ENCODE measurements around the gene SLC6A16. TPM values are rescaled to one million over a fixed set of nuclear protein-coding genes. Genes with fewer than 3 reads are reported as not detected.

The SLC6A16 gene
- total RNA-seq, 1 experiment from 2014 or later, result 5.0 TPM

GRCh38 chr19:49336482-49337266, 11.7 kb upstream of the SLC6A16 start:
- H3K4me1 ChIP-seq (ENCODE audit: control insufficient read depth in 1 of 2, insufficient read depth in 2 of 2, low read length in 2 of 2), result peaks cover 0 to 6% of the 10 kb centered on the region in 2 experiments; a peak in 1 of 4 replicates
- no peak overlapping the region for H2AFZ ChIP-seq (ENCODE audit: low read depth, low read length, poor library complexity, severe bottlenecking)
- no peaks in the 10 kb centered on the region for H4K20me1 ChIP-seq (ENCODE audit: insufficient read depth)
- CTCF ChIA-PET, result no interaction called here
- DNase-seq (ENCODE audit: low read depth, low spot score) (no peak), ATAC-seq (no peak)
- RAD21 ChIA-PET (ENCODE audit: low non-redundant PET in 1 of 2, low total read pairs in 2 of 2, uncharacterized antibody in 2 of 2, unreplicated experiment in 2 of 2), result no interaction called here
- no peaks in the 10 kb centered on the region for H3K9me2 ChIP-seq (ENCODE audit: insufficient read depth)
- POLR2A ChIA-PET, result no interaction called here
- no peak for TF ChIP-seq SRF (IDR thresholded peaks at IDR 0.05; ENCODE audit: low read depth)
- TF ChIP-seq CBX3 (IDR thresholded peaks at IDR 0.05; ENCODE audit: low read depth), result no peak
- no peak for TF ChIP-seq EZH2phosphoT487 (IDR thresholded peaks at IDR 0.05; ENCODE audit: borderline replicate concordance)
- no peak for TF ChIP-seq EGR1 (IDR thresholded peaks at IDR 0.05; ENCODE audit: low read depth)
- no peak for TF ChIP-seq SP1 (IDR thresholded peaks at IDR 0.05; ENCODE audit: low read depth)
- H3K9ac ChIP-seq (ENCODE audit: low read length), result no peak overlapping the region
- no peak overlapping the region for H3K4me3 ChIP-seq (replicated peaks in 1 of 2; ENCODE audit: low read depth in 1 of 2, low read length in 2 of 2)
- H3K9me3 ChIP-seq (ENCODE audit: control insufficient read depth in 1 of 2, insufficient read depth in 1 of 2, low read depth in 1 of 2, low read length in 2 of 2), result no peaks in the 10 kb centered on the region
- H3K27ac ChIP-seq (ENCODE audit: low read depth, low read length), result no peak overlapping the region
- BruUV-seq (replicated peaks), result no TSS peak
- H3K4me2 ChIP-seq (ENCODE audit: low read length), result no peak overlapping the region
- H3K27me3 ChIP-seq (ENCODE audit: insufficient read depth, low read length), result no peaks in the 10 kb centered on the region
- no peaks in the 10 kb centered on the region for H3K79me2 ChIP-seq (ENCODE audit: insufficient read depth, low read length)
- intact Hi-C loops (cut with micrococcal nuclease), result no loop called here
- peaks cover 0 to 7% of the 10 kb centered on the region in 2 experiments; a peak in 2 of 4 replicates for H3K36me3 ChIP-seq (ENCODE audit: control insufficient read depth in 1 of 2, insufficient read depth in 2 of 2, low read length in 2 of 2)

- intact Hi-C loops (cut with micrococcal nuclease), result no loop called here
- Histone ChIP-seq H4K20me1 (ENCODE audit: insufficient read depth) (no peaks in the 10 kb centered on the region), H3K4me3 (replicated peaks in 1 of 2; ENCODE audit: low read depth in 1 of 2, low read length in 2 of 2) (no peak overlapping the region), H3K27ac (ENCODE audit: low read depth, low read length) (no peak overlapping the region), H3K27me3 (ENCODE audit: insufficient read depth, low read length) (no peaks in the 10 kb centered on the region), H2AFZ (ENCODE audit: low read depth, low read length, poor library complexity, severe bottlenecking) (no peak overlapping the region), H3K9me2 (ENCODE audit: insufficient read depth) (no peaks in the 10 kb centered on the region), H3K79me2 (ENCODE audit: insufficient read depth, low read length) (no peaks in the 10 kb centered on the region), H3K4me2 (ENCODE audit: low read length) (no peak overlapping the region), H3K4me1 (ENCODE audit: control insufficient read depth in 1 of 2, insufficient read depth in 2 of 2, low read length in 2 of 2) (peaks cover 0 to 6% of the 10 kb centered on the region in 2 experiments; a peak in 1 of 4 replicates), H3K36me3 (ENCODE audit: control insufficient read depth in 1 of 2, insufficient read depth in 2 of 2, low read length in 2 of 2) (no peaks in the 10 kb centered on the region; a peak in 2 of 4 replicates), H3K9me3 (ENCODE audit: control insufficient read depth in 1 of 2, insufficient read depth in 1 of 2, low read depth in 1 of 2, low read length in 2 of 2) (no peaks in the 10 kb centered on the region), H3K9ac (ENCODE audit: low read length) (no peak overlapping the region)
- ChIA-PET RAD21 (ENCODE audit: low non-redundant PET in 1 of 2, low total read pairs in 2 of 2, uncharacterized antibody in 2 of 2, unreplicated experiment in 2 of 2) (no interaction called here), CTCF (no interaction called here), POLR2A (no interaction called here)
- DNase-seq (ENCODE audit: low read depth, low spot score), result no peak
- ATAC-seq, result no peak
- BruUV-seq (replicated peaks), result no TSS peak
- TF ChIP-seq EZH2phosphoT487 (IDR thresholded peaks at IDR 0.05; ENCODE audit: borderline replicate concordance) (no peak), EZH2 (IDR thresholded peaks at IDR 0.05) (no peak), ZFX (IDR thresholded peaks at IDR 0.05) (no peak), RAD21 (IDR thresholded peaks at IDR 0.05; ENCODE audit: low read depth) (no peak), FOSL1 (IDR thresholded peaks at IDR 0.05; ENCODE audit: low read depth) (no peak), CEBPB (IDR thresholded peaks at IDR 0.05; ENCODE audit: low read depth) (no peak), ZNF274 (IDR thresholded peaks at IDR 0.05; ENCODE audit: low read depth, low read length) (no peak), MAX (IDR thresholded peaks at IDR 0.05) (no peak), ELF1 (IDR thresholded peaks at IDR 0.05; ENCODE audit: borderline replicate concordance, low read depth) (no peak), SP1 (IDR thresholded peaks at IDR 0.05; ENCODE audit: low read depth) (no peak), POLR2A (IDR thresholded peaks at IDR 0.05; ENCODE audit: borderline replicate concordance, extremely low read depth, insufficient read depth, insufficient read length) (no peak), POLR2AphosphoS5 (IDR thresholded peaks at IDR 0.05; ENCODE audit: low read depth, low read length) (no peak), EGR1 (IDR thresholded peaks at IDR 0.05; ENCODE audit: low read depth) (no peak), YY1 (IDR thresholded peaks at IDR 0.05; ENCODE audit: extremely low read depth, insufficient replicate concordance, low read depth, low read length) (no peak), JUND (IDR thresholded peaks at IDR 0.05) (no peak), REST (IDR thresholded peaks at IDR 0.05; ENCODE audit: low read depth) (no peak)
Measured at GRCh38 chr19:49335784-49336481, 10.9 kb upstream of the SLC6A16 start.

All from HCT116 (cell line).